ENCODE results near the gene PIGN. TPM values are rescaled to one million over a fixed set of nuclear protein-coding genes. Genes with fewer than 3 reads are reported as not detected.

The PIGN gene
- polyA plus RNA-seq, 3 donors = 4.1 to 14.7 (median 14.6) TPM

- Histone ChIP-seq H2AFZ (ENCODE audit: insufficient read depth, low read depth, low read length, poor library complexity, severe bottlenecking) (no peak overlapping the region), H3K9ac (ENCODE audit: insufficient read depth, low read length, poor library complexity, severe bottlenecking) (no peak overlapping the region), H3K27me3 (ENCODE audit: control insufficient read depth in 2 of 2, insufficient read depth in 2 of 2, low read length in 2 of 2) (no peaks in the 10 kb centered on the region), H3K79me2 (ENCODE audit: insufficient read depth, low read length) (peaks cover under 1% of the 10 kb centered on the region), H3K36me3 (replicated peaks in 1 of 2; ENCODE audit: control insufficient read depth in 1 of 2, insufficient read depth in 2 of 2, low read length in 2 of 2) (peaks cover 77 to 100% of the 10 kb centered on the region in 2 donors), H3K4me3 (replicated peaks in 1 of 3; ENCODE audit: low read depth in 2 of 3, low read length in 3 of 3) (no peak overlapping the region), H3K27ac (ENCODE audit: low read depth in 1 of 2, low read length in 2 of 2) (no peak overlapping the region), H3K9me3 (replicated peaks in 1 of 2; ENCODE audit: control insufficient read depth in 1 of 2, insufficient read depth in 1 of 2, low read length in 2 of 2) (peaks cover 5% of the 10 kb centered on the region in 2 donors), H3K4me1 (ENCODE audit: control insufficient read depth in 1 of 2, insufficient read depth in 2 of 2, low read length in 2 of 2) (no peaks in the 10 kb centered on the region), H3K4me2 (replicated peaks; ENCODE audit: extremely low read depth, low read length, poor library complexity, severe bottlenecking) (no peak overlapping the region), H4K20me1 (ENCODE audit: insufficient read depth, low read length) (peaks cover 6% of the 10 kb centered on the region)
- Mint-ChIP-seq H3K4me3 (no peak overlapping the region), H3K27me3 (ENCODE audit: low read depth in 3 of 3) (no peaks in the 10 kb centered on the region), H3K4me1 (no peaks in the 10 kb centered on the region), H3K27ac (no peak overlapping the region), H3K36me3 (peaks cover 60 to 77% of the 10 kb centered on the region in 2 donors), H3K9me3 (peaks cover 5 to 9% (median 7%) of the 10 kb centered on the region in 7 donors)
- no peak for TF ChIP-seq CTCF (IDR thresholded peaks at IDR 0.05)
- WGBS (ENCODE audit: insufficient coverage) = no CpG with 5 or more reads among the region's 3 CpGs
- intact Hi-C loops (cut with micrococcal nuclease) = no loop called here
- DNase-seq = no peak
Measured at GRCh38 chr18:62226047-62226446, 39.2 kb upstream of the PIGN start.

GRCh38 chr18:62224229-62224628, 37.4 kb upstream of the PIGN start:
- Histone ChIP-seq H3K4me1 (ENCODE audit: control insufficient read depth in 1 of 2, insufficient read depth in 2 of 2, low read length in 2 of 2) (no peaks in the 10 kb centered on the region), H3K4me3 (replicated peaks in 1 of 3; ENCODE audit: low read depth in 2 of 3, low read length in 3 of 3) (no peak overlapping the region), H3K9ac (ENCODE audit: insufficient read depth, low read length, poor library complexity, severe bottlenecking) (no peak overlapping the region), H3K27ac (ENCODE audit: low read depth in 1 of 2, low read length in 2 of 2) (no peak overlapping the region), H4K20me1 (ENCODE audit: insufficient read depth, low read length) (peaks cover 22% of the 10 kb centered on the region), H3K36me3 (replicated peaks in 1 of 2; ENCODE audit: control insufficient read depth in 1 of 2, insufficient read depth in 2 of 2, low read length in 2 of 2) (peaks cover 63 to 86% of the 10 kb centered on the region in 2 donors), H3K9me3 (replicated peaks in 1 of 2; ENCODE audit: control insufficient read depth in 1 of 2, insufficient read depth in 1 of 2, low read length in 2 of 2) (peaks cover 5% of the 10 kb centered on the region in 2 donors), H2AFZ (ENCODE audit: insufficient read depth, low read depth, low read length, poor library complexity, severe bottlenecking) (no peak overlapping the region), H3K79me2 (ENCODE audit: insufficient read depth, low read length) (peaks cover 19% of the 10 kb centered on the region), H3K27me3 (ENCODE audit: control insufficient read depth in 2 of 2, insufficient read depth in 2 of 2, low read length in 2 of 2) (no peaks in the 10 kb centered on the region), H3K4me2 (replicated peaks; ENCODE audit: extremely low read depth, low read length, poor library complexity, severe bottlenecking) (no peak overlapping the region)
- TF ChIP-seq CTCF (IDR thresholded peaks at IDR 0.05) = no peak
- H3K4me1 Mint-ChIP-seq = no peaks in the 10 kb centered on the region
- DNase-seq = no peak
- H3K4me3 Mint-ChIP-seq = no peak overlapping the region
- H3K9me3 Mint-ChIP-seq = peaks cover 5 to 9% (median 7%) of the 10 kb centered on the region in 7 donors
- peaks cover 54 to 72% of the 10 kb centered on the region in 2 donors for H3K36me3 Mint-ChIP-seq
- no peaks in the 10 kb centered on the region for H3K27me3 Mint-ChIP-seq (ENCODE audit: low read depth in 3 of 3)
- intact Hi-C loops (cut with micrococcal nuclease) = no loop called here
- WGBS (ENCODE audit: insufficient coverage) = no CpG with 5 or more reads among the region's 2 CpGs
- H3K27ac Mint-ChIP-seq = no peak overlapping the region

All from CD14-positive monocyte (primary cell).